HG03095 (cell line): ENCODE measurements around the gene FGA.

Experiments used
- ATAC-seq: cut with Tn5 transposase; IDR thresholded peaks from one replicate; pipeline ENCODE4 v1.9.1; 2021; ENCODE audit warnings: moderate library complexity; ENCODE audit not compliant: unreplicated experiment

The FGA gene

DNA sequence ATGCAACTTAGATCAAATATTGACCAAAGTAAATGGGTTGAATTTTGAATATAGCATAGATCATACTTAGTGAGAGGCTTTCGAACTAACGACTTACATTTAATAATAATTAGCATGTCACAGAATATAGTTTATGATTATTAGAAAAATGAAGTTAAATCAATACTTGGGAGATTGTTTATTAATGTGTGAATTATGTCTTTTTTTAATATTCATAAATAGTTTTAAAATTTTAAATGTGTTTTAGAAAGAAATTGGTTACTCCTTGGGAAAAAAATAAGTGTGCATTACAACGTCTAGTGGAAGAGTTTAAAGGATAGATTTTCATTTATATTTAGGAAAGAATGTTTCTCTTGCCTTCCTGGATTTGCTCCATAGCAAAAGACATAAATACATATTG, 7.3 kb downstream of the FGA start:
- ATAC-seq = no peak

DNA sequence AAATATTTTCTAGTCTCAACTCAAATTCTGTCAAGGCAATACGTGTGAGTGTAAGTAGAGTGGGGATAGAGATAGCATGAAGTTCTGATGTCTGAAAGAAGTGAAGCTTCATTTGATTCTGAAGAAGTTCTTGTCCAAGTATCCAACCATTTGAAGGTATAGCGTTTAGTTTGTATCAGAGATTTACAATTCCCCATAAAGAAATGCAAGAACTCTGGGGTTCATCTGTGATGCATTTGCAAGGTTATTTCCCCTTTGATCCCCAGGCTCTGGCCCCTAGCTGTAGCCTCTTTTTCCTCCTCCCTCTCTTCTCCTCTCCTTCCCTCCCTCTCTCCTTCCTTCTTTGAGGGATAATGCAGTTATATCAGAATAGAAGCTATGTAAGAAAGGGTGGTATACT, 7.8 kb downstream of the FGA start:
- ATAC-seq = no peak

- ATAC-seq = no peak
These were observed 10.6 kb downstream of the FGA start for GRCh38 chr4:154579927-154580326.

- no peak for ATAC-seq
These were observed 11.6 kb downstream of the FGA start for GRCh38 chr4:154578919-154579318.

- no peak for ATAC-seq
These were observed 13.2 kb downstream of the FGA start for GRCh38 chr4:154577324-154577723.

GRCh38 chr4:154574311-154574710, 16.2 kb downstream of the FGA start:
- no peak for ATAC-seq

GRCh38 chr4:154573190-154573870, 17.2 kb downstream of the FGA start:
- no peak for ATAC-seq

DNA sequence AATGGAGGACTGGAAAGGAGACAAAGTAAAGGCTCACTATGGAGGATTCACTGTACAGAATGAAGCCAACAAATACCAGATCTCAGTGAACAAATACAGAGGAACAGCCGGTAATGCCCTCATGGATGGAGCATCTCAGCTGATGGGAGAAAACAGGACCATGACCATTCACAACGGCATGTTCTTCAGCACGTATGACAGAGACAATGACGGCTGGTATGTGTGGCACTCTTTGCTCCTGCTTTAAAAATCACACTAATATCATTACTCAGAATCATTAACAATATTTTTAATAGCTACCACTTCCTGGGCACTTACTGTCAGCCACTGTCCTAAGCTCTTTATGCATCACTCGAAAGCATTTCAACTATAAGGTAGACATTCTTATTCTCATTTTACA, 21.0 kb downstream of the FGA start:
- no peak for ATAC-seq

- no peak for ATAC-seq
These were observed 21.5 kb downstream of the FGA start for GRCh38 chr4:154569028-154569427.

GRCh38 chr4:154566639-154567204, 23.8 kb downstream of the FGA start:
- no peak for ATAC-seq

- ATAC-seq = no peak
These were observed 24.8 kb downstream of the FGA start for GRCh38 chr4:154565704-154566103.

DNA sequence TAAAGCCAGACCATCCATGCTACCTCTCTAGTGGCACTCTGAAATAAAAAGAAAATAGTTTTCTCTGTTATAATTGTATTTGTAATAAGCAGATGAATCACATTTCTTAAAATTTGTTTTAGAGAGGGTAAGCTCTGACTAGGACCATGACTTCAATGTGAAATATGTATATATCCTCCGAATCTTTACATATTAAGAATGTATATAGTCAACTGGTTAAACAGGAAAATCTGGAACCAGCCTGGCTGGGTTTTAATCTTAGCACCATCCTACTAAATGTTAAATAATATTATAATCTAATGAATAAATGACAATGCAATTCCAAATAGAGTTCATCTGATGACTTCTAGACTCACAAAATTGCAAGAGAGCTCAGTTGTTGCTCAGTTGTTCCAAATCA, 26.2 kb downstream of the FGA start:
- ATAC-seq = no peak

DNA sequence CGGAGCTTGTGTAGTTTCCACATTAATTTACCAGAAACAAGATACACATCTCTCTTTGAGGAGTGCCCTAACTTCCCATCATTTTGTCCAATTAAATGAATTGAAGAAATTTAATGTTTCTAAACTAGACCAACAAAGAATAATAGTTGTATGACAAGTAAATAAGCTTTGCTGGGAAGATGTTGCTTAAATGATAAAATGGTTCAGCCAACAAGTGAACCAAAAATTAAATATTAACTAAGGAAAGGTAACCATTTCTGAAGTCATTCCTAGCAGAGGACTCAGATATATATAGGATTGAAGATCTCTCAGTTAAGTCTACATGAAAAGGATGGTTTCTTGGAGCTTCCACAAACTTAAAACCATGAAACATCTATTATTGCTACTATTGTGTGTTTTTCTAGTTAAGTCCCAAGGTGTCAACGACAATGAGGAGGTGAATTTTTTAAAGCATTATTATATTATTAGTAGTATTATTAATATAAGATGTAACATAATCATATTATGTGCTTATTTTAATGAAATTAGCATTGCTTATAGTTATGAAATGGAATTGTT, 27.8 kb downstream of the FGA start, which contains the start of gene FGB:
FGB (plus strand) TSS at position 315 of the 558 bp plus-strand sequence; CDS start at position 323, 8 bp downstream.
- no peak for ATAC-seq

GRCh38 chr4:154560824-154561231, 29.7 kb downstream of the FGA start:
- ATAC-seq = no peak

DNA sequence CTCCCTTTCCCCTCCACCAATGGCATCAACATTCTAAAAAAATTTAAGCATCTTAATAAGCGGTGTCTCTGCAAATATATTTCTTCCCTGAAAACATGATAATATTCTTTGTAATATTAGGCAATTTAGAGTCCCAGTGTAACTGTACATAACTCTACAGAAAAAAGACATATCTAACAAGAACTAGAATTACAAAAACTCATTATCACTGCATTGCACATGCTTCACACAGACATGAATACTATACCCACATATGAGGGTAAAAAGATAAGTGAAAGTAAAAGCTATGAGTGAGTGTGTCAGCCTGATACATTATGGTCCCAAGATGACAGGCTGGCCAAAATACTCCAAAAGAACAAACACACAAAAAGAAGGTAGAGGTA, 30.1 kb downstream of the FGA start:
- ATAC-seq = no peak

DNA sequence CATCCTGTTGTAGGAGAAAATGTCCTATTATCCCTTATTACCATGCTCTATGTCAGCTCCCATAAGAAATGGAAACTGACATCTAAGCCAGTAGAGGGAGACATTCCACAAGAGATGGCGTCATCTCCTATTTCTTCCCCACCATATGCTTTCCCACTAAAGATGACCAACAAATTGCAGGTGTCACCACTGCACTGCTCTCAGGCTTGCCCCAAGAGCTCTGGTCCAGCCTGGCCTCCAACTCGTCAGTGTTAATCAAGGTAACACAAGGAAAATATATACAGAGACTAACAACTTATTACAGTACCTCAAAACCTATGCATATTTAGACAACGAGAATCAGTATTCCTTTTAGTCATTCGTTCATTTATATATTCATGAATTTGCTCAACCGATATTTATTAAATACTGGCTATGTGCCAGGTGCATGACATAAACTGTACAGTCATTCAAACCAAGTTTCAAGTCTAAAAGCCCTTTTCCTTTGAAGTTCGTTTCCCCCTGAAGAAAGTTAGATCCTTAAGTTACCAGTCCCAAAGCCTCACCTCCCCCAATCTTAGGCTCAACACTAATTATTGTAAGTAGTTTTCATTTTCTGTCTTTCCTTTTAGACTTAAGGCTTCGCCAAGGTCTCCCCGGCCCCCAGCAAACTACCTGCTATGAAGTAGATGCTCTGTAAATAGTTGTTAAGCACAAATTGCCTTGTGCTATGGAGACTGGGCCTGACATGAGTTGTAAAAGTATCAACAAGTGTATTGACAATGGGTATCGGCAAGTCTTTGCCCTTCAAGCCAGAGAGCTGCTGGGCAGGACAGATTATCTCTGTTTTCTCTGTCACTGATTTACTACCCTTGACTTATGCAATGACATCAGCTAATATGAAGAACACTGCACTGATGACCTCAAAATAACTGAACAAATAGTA, 30.8 kb downstream of the FGA start:
- peak; percentile 87 for ATAC-seq

- peak; percentile 21 for ATAC-seq
These were observed 31.4 kb downstream of the FGA start for GRCh38 chr4:154559141-154559493.

- peak; percentile 51 for ATAC-seq
These were observed 38.5 kb downstream of the FGA start for GRCh38 chr4:154551872-154552686.

DNA sequence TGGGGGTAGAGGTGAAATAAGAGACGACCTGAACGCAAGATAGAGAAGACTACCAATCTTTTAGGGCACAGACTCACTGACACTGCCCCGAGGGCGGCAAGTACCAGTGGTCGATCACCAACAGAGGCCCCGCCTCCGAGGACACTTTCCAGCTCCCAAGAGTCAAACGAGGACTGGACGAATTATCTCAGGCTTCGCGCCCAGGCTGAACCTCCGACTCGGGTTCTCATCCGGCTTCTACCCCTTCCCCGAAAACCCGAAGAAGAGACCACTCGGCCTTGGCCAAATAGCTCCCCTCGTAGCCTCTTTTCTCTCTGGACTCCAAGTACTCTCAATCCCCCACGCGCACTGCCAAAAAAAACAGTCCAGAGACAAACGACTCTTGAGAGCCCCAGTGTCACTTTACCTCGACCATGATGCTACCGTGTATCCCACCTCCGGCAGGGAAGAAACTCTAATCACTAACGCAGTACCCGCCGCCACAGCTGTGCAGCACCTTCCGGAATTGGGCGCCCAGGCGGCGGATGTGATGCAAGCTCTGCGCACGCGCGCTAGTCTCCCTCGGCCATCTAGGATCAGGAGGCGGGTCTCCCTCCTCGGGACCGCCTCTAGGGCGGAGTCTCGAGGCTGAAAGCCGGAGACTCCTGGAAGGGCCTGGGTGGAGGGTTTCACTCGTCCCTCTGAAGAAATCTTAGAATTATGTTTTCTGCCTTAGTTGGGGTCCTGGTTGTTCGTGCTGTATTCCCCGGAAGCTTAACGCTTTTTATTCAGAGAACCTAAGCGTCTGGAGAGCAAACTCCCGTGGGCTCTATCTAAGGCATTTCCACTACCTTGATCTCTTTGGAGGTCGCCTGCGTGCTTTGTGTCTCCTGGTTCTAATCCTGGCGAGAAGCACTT, 40.4 kb downstream of the FGA start, which contains the start of gene PLRG1:
PLRG1 (minus strand) TSS at position 507 of the 897 bp plus-strand sequence; CDS start at position 415, 92 bp downstream.
- ATAC-seq = peak; percentile 97

GRCh38 chr4:154545689-154546088, 44.9 kb downstream of the FGA start:
- ATAC-seq = no peak
